NCI-H1417 treated with DMSO at 0.1 percent for 48 hours (cell line): Measurements from ENCODE around the gene MPC2.
"Not testable (repeated sequence)": the region's sequence is repeated elsewhere in the genome, so short reads cannot be mapped to it uniquely, and the experiment has no call there.

Experiments used
- DNase-seq: peaks from one replicate; lab custom pipeline; 2025; lab: John Stamatoyannopoulos, UW

Gene MPC2

GRCh38 chr1:167905182-167905581, 31.7 kb downstream of the MPC2 start:
- no peak for DNase-seq

- DNase-seq, result no peak
Observed at GRCh38 chr1:167904652-167905130, 32.2 kb downstream of the MPC2 start.

- DNase-seq, result no peak
Observed at GRCh38 chr1:167900907-167901306, 36.0 kb downstream of the MPC2 start.

GRCh38 chr1:167899253-167899681, 37.6 kb downstream of the MPC2 start:
- DNase-seq, result no peak

GRCh38 chr1:167898578-167899222, 38.2 kb downstream of the MPC2 start:
- DNase-seq, result no peak

GRCh38 chr1:167893798-167894197, 43.1 kb downstream of the MPC2 start:
- no peak for DNase-seq

- DNase-seq, result no peak
Observed at GRCh38 chr1:167890400-167890799, 46.5 kb downstream of the MPC2 start.

- DNase-seq, result not testable (repeated sequence)
Observed at GRCh38 chr1:167887187-167887586, 49.7 kb downstream of the MPC2 start.

- no peak for DNase-seq
Observed at GRCh38 chr1:167882376-167882775, 54.5 kb downstream of the MPC2 start.

GRCh38 chr1:167881786-167882185, 55.1 kb downstream of the MPC2 start:
- no peak for DNase-seq

GRCh38 chr1:167881069-167881468, 55.8 kb downstream of the MPC2 start:
- DNase-seq, result no peak

GRCh38 chr1:167880580-167881021, 56.3 kb downstream of the MPC2 start:
- no peak for DNase-seq

- no peak for DNase-seq
Observed at GRCh38 chr1:167879508-167879907, 57.4 kb downstream of the MPC2 start.

- DNase-seq, result no peak
Observed at GRCh38 chr1:167878372-167879160, 58.3 kb downstream of the MPC2 start.

- DNase-seq, result no peak
Observed at GRCh38 chr1:167876597-167877175, 60.2 kb downstream of the MPC2 start.

GRCh38 chr1:167871331-167871730, 65.5 kb downstream of the MPC2 start:
- no peak for DNase-seq

GRCh38 chr1:167869157-167870001, 67.5 kb downstream of the MPC2 start:
- not testable (repeated sequence) for DNase-seq

- not testable (repeated sequence) for DNase-seq
Observed at GRCh38 chr1:167866739-167867414, 70.0 kb downstream of the MPC2 start.
